ENCODE results near the gene ARL8A.

- no peak for TF ChIP-seq CTCF (IDR thresholded peaks at IDR 0.05)
- no peak for TF ChIP-seq EZH2 (IDR thresholded peaks at IDR 0.05; ENCODE audit: borderline replicate concordance, insufficient read depth, low read depth, low read length, poor library complexity, severe bottlenecking)
Observed at GRCh38 chr1:202181586-202181985, 37.0 kb upstream of the ARL8A start.

All from B cell (primary cell).